OCI-LY1 (cell line): ENCODE results near the gene CEMP1.
"Not testable (repeated sequence)": the region's sequence is repeated elsewhere in the genome, so short reads cannot be mapped to it uniquely, and the experiment has no call there.

Experiments
- H2AFZ ChIP-seq: fragments of 200-600 bp; sonication (generic), shearing (Covaris generic); 2 replicates; pipeline ENCODE4 v1.6.0; 2014; ENCODE audit warnings: antibody characterized with exemption, mild to moderate bottlenecking, low read length
- H3F3A ChIP-seq: fragments of 200-600 bp; sonication (generic), shearing (Covaris generic); 2 replicates; pipeline ENCODE4 v1.6.0; 2014; ENCODE audit warnings: mild to moderate bottlenecking, antibody characterized with exemption, low read length, moderate library complexity; ENCODE audit not compliant: insufficient read depth
- H3K27ac ChIP-seq: fragments of 200-600 bp; sonication (generic); 2 replicates; pipeline ENCODE4 v1.5.1; 2014; ENCODE audit warnings: low read length, mixed run types, mild to moderate bottlenecking, low read depth; ENCODE audit not compliant: poor library complexity, severe bottlenecking
- H3K27me3 ChIP-seq: fragments of 200-600 bp; sonication (generic); 2 replicates; pipeline ENCODE4 v1.6.0; 2014; ENCODE audit warnings: antibody characterized with exemption, mild to moderate bottlenecking, low read length, moderate library complexity; ENCODE audit not compliant: insufficient read depth
- H3K36me3 ChIP-seq: fragments of 200-600 bp; sonication (generic); 2 replicates; pipeline ENCODE4 v1.6.1; 2014; ENCODE audit warnings: mild to moderate bottlenecking, antibody characterized with exemption, low read length, moderate library complexity, mixed read lengths; ENCODE audit not compliant: insufficient read depth
- H3K4me1 ChIP-seq: fragments of 200-600 bp; sonication (generic); 2 replicates; pipeline ENCODE4 v1.5.1; 2014; ENCODE audit warnings: mild to moderate bottlenecking, low read length, moderate library complexity; ENCODE audit not compliant: insufficient read depth, severe bottlenecking
- H3K4me2 ChIP-seq: fragments of 200-600 bp; sonication (generic), shearing (Covaris generic); 2 replicates; pipeline ENCODE4 v1.6.1; 2014; ENCODE audit warnings: low read length
- H3K4me3 ChIP-seq: fragments of 200-600 bp; sonication (generic); 2 replicates; pipeline ENCODE4 v1.5.1; 2014; ENCODE audit warnings: low read length, low read depth, mild to moderate bottlenecking, mixed read lengths; ENCODE audit not compliant: poor library complexity, severe bottlenecking
- H3K79me2 ChIP-seq: fragments of 200-600 bp; shearing (Covaris generic); 2 replicates; pipeline ENCODE4 v1.6.1; 2016; ENCODE audit warnings: mixed run types, low read length, mixed read lengths; ENCODE audit not compliant: insufficient read depth
- H3K9ac ChIP-seq: fragments of 200-600 bp; sonication (generic), shearing (Covaris generic); 2 replicates; pipeline ENCODE4 v1.6.1; 2014; ENCODE audit warnings: mild to moderate bottlenecking, low read length, mixed read lengths
- H3K9me2 ChIP-seq: fragments of 200-600 bp; sonication (generic), shearing (Covaris generic); 2 replicates; pipeline ENCODE4 v1.6.1; 2014; ENCODE audit warnings: low read depth, mild to moderate bottlenecking, low read length, mixed read lengths
- H3K9me3 ChIP-seq: fragments of 200-600 bp; shearing (Covaris generic); 2 replicates; pipeline ENCODE4 v1.6.1; 2014; ENCODE audit warnings: low read length, mixed read lengths
- H4K20me1 ChIP-seq: fragments of 200-600 bp; sonication (generic), shearing (Covaris generic); 2 replicates; pipeline ENCODE4 v1.6.0; 2016; ENCODE audit warnings: mild to moderate bottlenecking, low read length; ENCODE audit not compliant: insufficient read depth
- CTCF ChIP-seq: fragments of 200-600 bp; sonication (generic), shearing (Covaris generic); IDR thresholded peaks from 2 replicates; pipeline ENCODE4 v1.5.1; 2017; ENCODE audit warnings: mild to moderate bottlenecking, antibody characterized with exemption, low read length, moderate library complexity, mixed read lengths
- EZH2 ChIP-seq: fragments of 200-600 bp; sonication (generic), shearing (Covaris generic); IDR thresholded peaks from 2 replicates; pipeline ENCODE4 v1.8.0; 2017; ENCODE audit warnings: borderline replicate concordance, mixed run types, mild to moderate bottlenecking, antibody characterized with exemption, low read length, moderate library complexity, mixed read lengths

Gene CEMP1

GRCh38 chr16:2539845-2540458 is 8.7 kb upstream of the CEMP1 start:
- Histone ChIP-seq H3K4me3 (peak overlapping the region; percentile 70), H3K79me2 (peaks cover 26% of the 10 kb centered on the region), H3K27ac (peak overlapping the region; percentile 63), H3K4me1 (peaks cover 32% of the 10 kb centered on the region), H3K9ac (peak overlapping the region; percentile 52; the same call in 1 of the 2 replicates), H3K4me2 (peak overlapping the region; percentile 91)
- not testable (repeated sequence) for H4K20me1 ChIP-seq, H3F3A ChIP-seq, H3K36me3 ChIP-seq, H2AFZ ChIP-seq, H3K9me3 ChIP-seq, H3K27me3 ChIP-seq, H3K9me2 ChIP-seq
- peak; percentile 50 for TF ChIP-seq CTCF

GRCh38 chr16:2539192-2539844 is 8.1 kb upstream of the CEMP1 start:
- not testable (repeated sequence) for H3K9me2 ChIP-seq, H2AFZ ChIP-seq, H3K27me3 ChIP-seq, H3F3A ChIP-seq, H3K36me3 ChIP-seq, H3K9me3 ChIP-seq, H4K20me1 ChIP-seq
- Histone ChIP-seq H3K79me2 (peaks cover 20% of the 10 kb centered on the region), H3K27ac (peak overlapping the region; percentile 63), H3K4me2 (peak overlapping the region; percentile 91), H3K4me3 (peak overlapping the region; percentile 70), H3K9ac (peak overlapping the region; percentile 52; the same call in 1 of the 2 replicates), H3K4me1 (peaks cover 32% of the 10 kb centered on the region)

- Histone ChIP-seq H3K4me3 (peak within 1 kb of the TSS; percentile 74), H3F3A (no peaks in the 10 kb centered on the region), H3K9me2 (no peaks in the 10 kb centered on the region), H3K9me3 (no peaks in the 10 kb centered on the region), H3K27ac (peak within 1 kb of the TSS; percentile 55), H3K4me1 (peaks cover 36% of the 10 kb centered on the region), H3K9ac (peak within 1 kb of the TSS; percentile 75), H3K36me3 (peaks cover 9% of the 10 kb centered on the region; the same call in 1 of the 2 replicates), H3K4me2 (peak within 1 kb of the TSS; percentile 91), H4K20me1 (no peaks in the 10 kb centered on the region), H2AFZ (no peak within 1 kb of the TSS), H3K79me2 (peaks cover 12% of the 10 kb centered on the region), H3K27me3 (no peaks in the 10 kb centered on the region)
- no peak for TF ChIP-seq EZH2
Observed at GRCh38 chr16:2537451-2538379, 6.5 kb upstream of the CEMP1 start, which contains the start of gene PDPK1. Gene PDPK1 (plus strand): TSS chr16:2538021. CDS start chr16:2538113, 92 bp downstream.

- no peaks in the 10 kb centered on the region for H3K27me3 ChIP-seq
- H2AFZ ChIP-seq: no peak overlapping the region
- H3K27ac ChIP-seq: no peak overlapping the region
- peaks cover 37% of the 10 kb centered on the region for H3K4me1 ChIP-seq
- H3K36me3 ChIP-seq: peaks cover 9% of the 10 kb centered on the region; the same call in 1 of the 2 replicates
- H3K4me2 ChIP-seq: no peak overlapping the region
- H3F3A ChIP-seq: no peaks in the 10 kb centered on the region
- no peaks in the 10 kb centered on the region for H3K9me2 ChIP-seq
- H3K4me3 ChIP-seq: no peak overlapping the region
- TF ChIP-seq EZH2 (no peak), CTCF (no peak)
- H3K9ac ChIP-seq: no peak overlapping the region
- H3K79me2 ChIP-seq: peaks cover 12% of the 10 kb centered on the region
- H3K9me3 ChIP-seq: no peaks in the 10 kb centered on the region
- no peaks in the 10 kb centered on the region for H4K20me1 ChIP-seq
Observed at GRCh38 chr16:2535625-2536013, 4.4 kb upstream of the CEMP1 start.

GRCh38 chr16:2534335-2534734 is 3.1 kb upstream of the CEMP1 start:
- H2AFZ ChIP-seq, H3K9me2 ChIP-seq, H3K4me3 ChIP-seq, H4K20me1 ChIP-seq, H3K9me3 ChIP-seq, H3K27me3 ChIP-seq, H3K79me2 ChIP-seq, H3K4me2 ChIP-seq, H3K27ac ChIP-seq, H3K36me3 ChIP-seq, H3K9ac ChIP-seq, H3F3A ChIP-seq: not testable (repeated sequence)
- H3K4me1 ChIP-seq: peaks cover 24% of the 10 kb centered on the region
